ENCODE results near the gene MYLK. TPM values are rescaled to one million over a fixed set of nuclear protein-coding genes. Genes with fewer than 3 reads are reported as not detected.

MYLK gene
- total RNA-seq, 1 experiment from 2014 or later = 52.7 TPM

DNA sequence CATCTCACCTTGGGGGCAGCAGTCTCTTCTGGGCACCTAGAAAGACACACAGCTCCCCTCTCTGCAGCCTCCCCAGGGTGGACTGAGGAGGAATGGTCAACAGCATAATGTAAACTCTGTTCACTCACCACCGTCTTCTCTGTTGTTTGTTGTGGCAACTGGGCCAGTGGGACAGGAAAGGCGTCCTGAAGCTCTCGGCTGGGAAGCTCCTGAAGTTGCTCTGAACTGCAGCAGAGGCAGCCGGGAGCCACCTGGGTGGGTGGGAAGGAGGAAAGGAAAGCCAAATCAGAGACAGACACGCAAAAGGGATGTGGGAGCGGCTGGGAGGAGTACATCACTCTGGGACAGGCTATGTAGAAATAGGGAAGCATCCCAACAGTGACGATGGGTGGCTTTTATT lies 52.7 kb downstream of the MYLK start:
- DNase-seq (ENCODE audit: low read depth) = peak; percentile 87

GRCh38 chr3:123821920-123822319 lies 62.2 kb downstream of the MYLK start:
- DNase-seq (ENCODE audit: low read depth) = no peak

DNA sequence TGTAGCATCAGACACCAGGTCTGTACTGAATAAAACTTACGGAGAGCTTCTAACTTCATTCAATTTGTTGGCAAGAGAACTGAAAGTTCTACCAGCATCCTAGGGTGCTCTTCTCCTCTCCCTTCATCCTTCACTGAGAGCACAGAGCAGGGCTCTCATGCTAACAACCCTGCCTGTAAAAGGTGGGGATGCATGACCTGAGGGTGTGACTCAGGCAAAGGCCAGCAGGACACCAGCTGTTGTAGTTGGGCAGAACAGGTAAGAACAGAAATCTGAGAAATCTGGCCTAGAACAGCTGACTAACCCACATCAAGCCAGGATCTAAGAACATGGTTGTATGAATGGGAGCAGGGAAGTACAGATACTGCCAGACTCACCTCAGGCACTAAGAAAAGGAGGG lies 64.2 kb downstream of the MYLK start:
- DNase-seq (ENCODE audit: low read depth) = no peak

DNA sequence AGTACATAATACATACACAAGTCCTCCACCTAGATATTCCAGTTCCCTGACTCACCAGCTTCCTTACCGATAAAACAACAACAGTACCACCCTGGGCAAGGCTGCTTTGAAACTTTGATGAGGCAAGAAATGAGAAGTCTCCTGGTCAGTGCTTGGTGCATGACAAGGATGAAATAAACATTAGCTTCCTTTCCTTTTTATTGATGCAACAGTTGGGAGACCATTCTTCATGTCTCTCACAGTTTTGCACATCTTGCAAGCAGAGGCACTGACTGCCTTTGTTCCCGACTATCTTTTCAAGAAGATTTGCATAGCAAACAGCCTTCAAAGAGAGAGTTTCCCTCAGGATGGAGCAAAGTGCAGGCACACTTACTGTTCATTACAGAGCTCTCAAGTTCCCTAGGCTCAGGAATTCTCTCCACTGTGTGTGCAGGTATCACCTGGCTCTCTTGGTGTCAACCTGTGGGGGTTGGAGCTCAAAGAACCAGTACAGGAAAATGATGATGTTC lies 65.2 kb downstream of the MYLK start:
- peak; percentile 84 for DNase-seq (ENCODE audit: low read depth)

DNA sequence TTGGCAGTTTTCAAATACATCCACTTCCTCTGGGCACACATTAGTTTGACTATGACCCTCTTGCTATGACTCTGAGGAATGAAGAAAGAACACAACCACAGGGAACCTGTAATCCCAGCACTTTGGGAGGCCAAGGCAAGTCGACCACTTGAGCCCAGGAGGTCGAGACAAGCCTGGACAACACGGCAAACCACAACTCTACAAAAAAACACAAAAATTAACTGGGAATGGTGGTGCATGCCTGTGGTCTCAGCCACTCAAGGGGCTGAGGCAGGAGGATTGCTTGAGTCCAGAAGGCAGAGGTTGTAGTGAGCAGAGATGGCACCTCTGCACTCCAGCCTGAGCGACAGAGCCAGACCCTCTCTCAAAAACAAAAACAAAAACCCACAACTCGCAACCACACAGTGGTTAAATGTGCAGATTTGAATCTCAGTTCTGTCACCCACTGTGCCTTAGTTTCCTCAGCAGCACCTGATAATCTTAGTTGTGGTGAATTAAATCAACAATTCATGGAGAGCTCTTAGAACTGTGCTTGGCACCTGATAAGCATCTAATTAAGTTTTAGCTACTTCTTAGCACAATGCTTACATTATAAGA lies 65.7 kb downstream of the MYLK start:
- DNase-seq (ENCODE audit: low read depth) = peak; percentile 82

- peak; percentile 36 for DNase-seq (ENCODE audit: low read depth)
Measured at GRCh38 chr3:123817413-123817812, 66.7 kb downstream of the MYLK start.

GRCh38 chr3:123816673-123817207 lies 67.4 kb downstream of the MYLK start:
- peak; percentile 87 for DNase-seq (ENCODE audit: low read depth)

DNA sequence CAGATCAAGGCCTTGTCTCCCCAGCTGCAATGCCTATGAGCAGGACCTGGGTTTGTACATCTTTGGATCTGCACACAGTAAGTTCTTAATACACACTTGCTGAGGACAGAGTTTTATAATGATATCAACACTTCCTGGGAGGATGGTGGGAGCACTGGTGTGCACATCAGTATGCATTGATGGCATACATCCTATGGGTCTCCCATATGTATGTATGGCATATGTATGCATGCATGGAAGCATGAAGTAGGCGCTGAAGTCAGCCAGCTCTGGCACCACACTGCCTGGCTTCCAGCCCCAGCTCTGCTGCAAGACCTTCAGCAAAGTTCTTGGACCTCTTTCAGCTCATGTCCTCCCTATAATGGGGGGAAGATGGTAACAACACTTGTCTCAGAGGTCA lies 68.2 kb downstream of the MYLK start:
- DNase-seq (ENCODE audit: low read depth) = no peak

GRCh38 chr3:123813876-123814275 lies 70.3 kb downstream of the MYLK start:
- DNase-seq (ENCODE audit: low read depth) = peak; percentile 83

DNA sequence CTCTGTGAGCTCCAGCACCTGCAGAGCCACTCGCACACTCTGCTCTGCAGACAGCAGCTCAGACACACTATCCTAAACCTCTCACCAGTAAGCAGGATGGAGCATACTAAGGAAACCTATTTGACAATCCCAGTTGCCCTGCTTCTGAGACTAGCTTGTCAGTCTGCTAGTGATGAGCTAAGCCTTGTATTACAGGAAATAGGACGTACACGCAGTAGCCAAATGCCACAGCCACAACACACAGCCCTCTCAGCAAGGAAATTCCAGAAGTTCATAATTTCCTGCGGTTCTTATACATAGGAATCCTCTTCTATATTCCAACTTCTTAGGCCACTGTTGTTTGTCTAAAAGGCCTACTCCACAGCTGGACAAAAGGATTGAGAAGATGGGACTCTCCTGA lies 74.5 kb downstream of the MYLK start:
- DNase-seq (ENCODE audit: low read depth) = peak; percentile 65

DNA sequence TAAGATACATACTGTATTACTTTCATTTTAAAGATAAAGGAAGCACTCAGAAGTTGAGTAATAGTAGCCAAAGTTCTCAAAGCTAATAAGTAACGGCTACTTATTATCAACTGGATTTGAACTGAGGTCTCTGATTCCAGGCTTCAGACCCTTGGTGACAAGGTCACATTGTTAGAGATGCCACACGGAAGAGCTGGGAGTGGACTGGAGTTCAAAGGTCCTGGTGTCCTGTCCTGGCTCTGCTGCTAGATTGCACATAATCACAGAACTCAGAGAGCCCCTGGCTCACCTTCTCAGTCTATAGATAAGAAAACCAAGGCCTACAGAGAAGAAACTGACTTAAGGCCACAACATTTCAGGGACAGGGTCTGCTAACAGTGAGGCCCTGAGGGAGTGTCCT lies 75.3 kb downstream of the MYLK start:
- DNase-seq (ENCODE audit: low read depth) = no peak

- peak; percentile 65 for DNase-seq (ENCODE audit: low read depth)
Measured at GRCh38 chr3:123807820-123808219, 76.3 kb downstream of the MYLK start.

- DNase-seq (ENCODE audit: low read depth) = no peak
Measured at GRCh38 chr3:123805504-123805903, 78.6 kb downstream of the MYLK start.

DNA sequence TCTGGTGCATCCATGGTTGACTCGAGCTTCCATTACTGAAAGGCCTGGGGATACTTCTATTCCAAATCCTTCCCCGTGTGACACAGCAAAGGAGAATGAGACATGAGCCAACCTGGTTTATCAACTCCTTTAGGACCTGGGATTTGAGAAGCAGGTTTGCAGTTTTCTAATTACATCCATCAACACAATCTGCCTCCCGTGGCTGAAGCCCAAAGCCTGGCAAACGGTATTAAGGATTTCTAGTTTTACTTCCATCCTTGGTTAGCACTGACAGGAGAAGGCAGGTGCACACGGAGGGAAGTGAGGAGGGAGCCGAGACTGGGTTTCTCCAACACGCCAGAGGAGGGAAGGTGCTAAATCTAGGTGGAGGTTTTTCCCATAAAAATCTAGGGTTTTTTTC lies 79.0 kb downstream of the MYLK start:
- DNase-seq (ENCODE audit: low read depth) = no peak

DNA sequence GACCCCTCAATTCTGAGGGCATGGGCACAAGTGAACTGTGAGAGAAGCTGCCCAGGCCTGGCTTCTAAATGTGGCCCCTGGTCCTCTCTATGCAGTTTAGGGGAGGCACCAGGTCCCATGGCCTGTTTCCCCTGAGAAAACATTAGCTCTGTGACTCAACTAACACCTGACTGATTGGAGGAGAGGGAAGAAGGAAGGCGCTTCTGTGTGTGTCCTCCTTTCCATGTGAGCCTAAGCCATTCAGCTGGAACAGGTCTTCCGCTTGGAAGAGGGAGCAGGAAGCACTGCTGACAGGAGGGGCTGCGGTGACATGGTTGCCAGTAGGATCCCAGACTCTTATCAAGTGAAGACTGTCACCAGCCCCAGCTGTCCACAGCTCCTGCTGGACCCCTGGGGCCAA lies 79.5 kb downstream of the MYLK start:
- no peak for DNase-seq (ENCODE audit: low read depth)

DNA sequence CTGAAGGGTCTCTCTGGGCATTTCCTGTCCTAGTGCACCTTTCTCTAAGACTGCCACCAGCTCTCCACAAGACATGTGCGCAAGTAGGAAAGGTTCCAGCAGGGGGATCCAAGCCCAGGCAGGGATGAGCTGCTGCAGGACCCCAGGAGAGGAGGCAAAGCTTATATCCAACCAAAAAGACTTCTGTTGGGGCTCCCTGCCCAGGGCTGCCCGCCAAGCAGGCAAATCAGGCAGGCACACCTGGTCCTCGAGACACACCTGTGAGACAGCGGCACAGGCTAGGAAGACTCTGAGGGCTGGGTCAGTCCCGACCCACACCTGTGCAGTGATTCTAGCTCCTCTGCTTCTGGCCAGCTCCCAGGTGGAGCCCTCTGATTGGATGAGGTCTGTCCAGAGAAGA lies 80.6 kb downstream of the MYLK start:
- no peak for DNase-seq (ENCODE audit: low read depth)

- no peak for DNase-seq (ENCODE audit: low read depth)
Measured at GRCh38 chr3:123802007-123802625, 82.0 kb downstream of the MYLK start.

DNA sequence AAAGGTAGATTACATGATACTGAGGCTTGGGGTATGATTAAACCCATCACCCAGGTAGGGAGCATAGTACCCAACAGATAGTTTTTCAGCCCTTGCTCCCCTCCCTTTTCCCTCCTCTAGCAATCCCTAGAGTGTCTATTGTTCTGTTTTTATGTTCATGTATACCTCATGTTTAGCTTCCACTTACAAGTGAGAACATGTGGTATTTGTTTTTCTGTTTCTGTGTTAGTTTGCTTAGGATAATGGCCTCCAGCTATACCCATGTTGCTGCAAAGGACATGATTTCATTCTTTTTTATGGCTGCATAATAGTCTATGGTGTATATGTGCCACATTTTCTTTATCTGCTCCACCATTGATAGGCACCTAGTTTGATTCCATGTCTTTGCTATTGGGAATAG lies 82.7 kb downstream of the MYLK start:
- DNase-seq (ENCODE audit: low read depth) = no peak

- DNase-seq (ENCODE audit: low read depth) = no peak
Measured at GRCh38 chr3:123800362-123800682, 83.8 kb downstream of the MYLK start.

- DNase-seq (ENCODE audit: low read depth) = peak; percentile 77
Measured at GRCh38 chr3:123799544-123800361, 84.4 kb downstream of the MYLK start.

- DNase-seq (ENCODE audit: low read depth) = no peak
Measured at GRCh38 chr3:123798550-123798949, 85.6 kb downstream of the MYLK start.

DNA sequence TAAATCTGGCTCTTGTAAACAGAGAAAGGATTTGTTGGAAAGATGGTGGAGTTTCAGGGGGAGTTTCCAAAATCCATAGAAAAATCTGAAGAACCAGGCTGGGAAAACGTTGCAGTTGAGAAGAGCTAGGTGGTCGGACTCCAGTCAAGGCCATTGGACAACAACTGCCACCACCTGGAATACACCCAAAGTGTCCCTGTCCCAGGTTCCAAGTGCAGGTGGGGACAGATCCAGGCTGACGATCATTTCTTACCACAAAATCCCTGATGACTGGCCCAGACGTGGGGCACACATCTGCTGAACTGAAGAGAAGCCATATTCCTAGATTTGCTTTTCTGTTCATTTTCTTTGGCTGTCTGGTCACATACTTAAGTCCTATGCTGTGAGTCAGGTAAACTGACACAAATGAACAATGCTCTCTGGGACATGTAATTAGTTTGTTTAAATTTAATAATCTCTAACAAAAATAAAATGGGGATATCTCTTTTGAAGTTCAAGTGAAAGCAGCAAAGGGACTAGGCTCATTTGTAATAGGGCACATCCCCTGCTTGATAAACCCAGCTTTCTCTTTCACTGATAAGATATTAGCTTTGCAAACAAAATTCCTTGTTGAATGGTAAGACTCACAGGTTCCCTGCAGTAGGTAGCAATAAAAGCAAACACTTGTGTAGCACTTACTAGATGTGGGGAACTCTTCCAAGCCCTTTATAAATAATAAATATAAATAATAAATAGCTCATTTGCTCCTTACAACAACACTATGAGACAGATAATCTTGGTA lies 88.5 kb downstream of the MYLK start:
- DNase-seq (ENCODE audit: low read depth) = no peak
